ENCODE data around the gene TPO. TPM values are rescaled to one million over a fixed set of nuclear protein-coding genes. Genes with fewer than 3 reads are reported as not detected.

Gene TPO
- total RNA-seq, 1 experiment from 2014 or later: not detected

- BruUV-seq (replicated peaks): no TSS peak
- Histone ChIP-seq H4K20me1 (ENCODE audit: insufficient read depth) (no peaks in the 10 kb centered on the region; the same call in 1 of the 2 replicates), H3K79me2 (ENCODE audit: low read depth) (no peaks in the 10 kb centered on the region), H3K4me2 (no peak overlapping the region), H3K4me3 (no peak overlapping the region), H2AFZ (no peak overlapping the region), H3K27ac (no peak overlapping the region), H3K36me3 (ENCODE audit: low read depth) (no peaks in the 10 kb centered on the region), H3K9me3 (ENCODE audit: insufficient read depth, low read depth) (no peaks in the 10 kb centered on the region), H3F3A (ENCODE audit: insufficient read depth, low read depth) (no peaks in the 10 kb centered on the region), H3K4me1 (replicated peaks; ENCODE audit: insufficient read depth) (no peaks in the 10 kb centered on the region), H3K27me3 (ENCODE audit: insufficient read depth, low read depth) (peaks cover 74% of the 10 kb centered on the region), H3K9me2 (ENCODE audit: insufficient read depth) (no peaks in the 10 kb centered on the region)
- no peak for DNase-seq
- TF ChIP-seq CTCF (conservative IDR thresholded peaks at IDR 0.05): no peak
- no peak for TF ChIP-seq EZH2 (IDR thresholded peaks at IDR 0.05; ENCODE audit: low read depth)
- intact Hi-C loops (cut with micrococcal nuclease; ENCODE audit: unreplicated experiment): no loop called here
- ChIA-PET CTCF (no interaction called here), POLR2A (ENCODE audit: unreplicated experiment) (no interaction called here)
Observed at GRCh38 chr2:1446301-1446700, 33.0 kb downstream of the TPO start.

- no peaks in the 10 kb centered on the region; the same call in 1 of the 2 replicates for H4K20me1 ChIP-seq (ENCODE audit: insufficient read depth)
- no peak overlapping the region for H2AFZ ChIP-seq
- no peak overlapping the region for H3K4me3 ChIP-seq
- no peaks in the 10 kb centered on the region for H3F3A ChIP-seq (ENCODE audit: insufficient read depth, low read depth)
- H3K4me2 ChIP-seq: no peak overlapping the region
- peaks cover 72% of the 10 kb centered on the region for H3K27me3 ChIP-seq (ENCODE audit: insufficient read depth, low read depth)
- H3K4me1 ChIP-seq (replicated peaks; ENCODE audit: insufficient read depth): no peaks in the 10 kb centered on the region
- no peaks in the 10 kb centered on the region for H3K9me3 ChIP-seq (ENCODE audit: insufficient read depth, low read depth)
- no TSS peak for BruUV-seq (replicated peaks)
- intact Hi-C loops (cut with micrococcal nuclease; ENCODE audit: unreplicated experiment): no loop called here
- no peaks in the 10 kb centered on the region for H3K9me2 ChIP-seq (ENCODE audit: insufficient read depth)
- no peaks in the 10 kb centered on the region for H3K36me3 ChIP-seq (ENCODE audit: low read depth)
- POLR2A ChIA-PET (ENCODE audit: unreplicated experiment): no interaction called here
- no peak for TF ChIP-seq CTCF (conservative IDR thresholded peaks at IDR 0.05)
- no peak for TF ChIP-seq EZH2 (IDR thresholded peaks at IDR 0.05; ENCODE audit: low read depth)
- no peak overlapping the region for H3K27ac ChIP-seq
- no peaks in the 10 kb centered on the region for H3K79me2 ChIP-seq (ENCODE audit: low read depth)
- CTCF ChIA-PET: no interaction called here
- DNase-seq: no peak
Observed at GRCh38 chr2:1448009-1448408, 34.7 kb downstream of the TPO start.

- no TSS peak for BruUV-seq (replicated peaks)
- no peaks in the 10 kb centered on the region for H3K79me2 ChIP-seq (ENCODE audit: low read depth)
- H3K9me3 ChIP-seq (ENCODE audit: insufficient read depth, low read depth): no peaks in the 10 kb centered on the region
- no peak for DNase-seq
- H3K4me2 ChIP-seq: no peak overlapping the region
- peaks cover 96% of the 10 kb centered on the region for H3K27me3 ChIP-seq (ENCODE audit: insufficient read depth, low read depth)
- no peak overlapping the region for H2AFZ ChIP-seq
- no peaks in the 10 kb centered on the region for H3K4me1 ChIP-seq (replicated peaks; ENCODE audit: insufficient read depth)
- no peaks in the 10 kb centered on the region; the same call in 1 of the 2 replicates for H4K20me1 ChIP-seq (ENCODE audit: insufficient read depth)
- ChIA-PET POLR2A (ENCODE audit: unreplicated experiment) (no interaction called here), CTCF (no interaction called here)
- no peak overlapping the region for H3K4me3 ChIP-seq
- H3K9me2 ChIP-seq (ENCODE audit: insufficient read depth): no peaks in the 10 kb centered on the region
- no peak overlapping the region for H3K27ac ChIP-seq
- no peaks in the 10 kb centered on the region for H3K36me3 ChIP-seq (ENCODE audit: low read depth)
- intact Hi-C loops (cut with micrococcal nuclease; ENCODE audit: unreplicated experiment): no loop called here
- no peak for TF ChIP-seq CTCF (conservative IDR thresholded peaks at IDR 0.05)
- TF ChIP-seq EZH2 (IDR thresholded peaks at IDR 0.05; ENCODE audit: low read depth): no peak
- no peaks in the 10 kb centered on the region for H3F3A ChIP-seq (ENCODE audit: insufficient read depth, low read depth)
Observed at GRCh38 chr2:1450915-1451314, 37.7 kb downstream of the TPO start.
